PFSK-1 (cell line): ENCODE measurements around the gene UNC5B.

Experiments used
- POLR2AphosphoS5 ChIP-seq: IDR thresholded peaks from 2 replicates; pipeline ENCODE4 v1.6.1; 2012; ENCODE audit warnings: low read depth, mild to moderate bottlenecking, control low read depth, low read length, moderate library complexity
- SIN3A ChIP-seq: IDR thresholded peaks from 2 replicates; pipeline ENCODE4 v1.6.1; 2012; ENCODE audit warnings: mild to moderate bottlenecking, low read length, moderate library complexity, borderline replicate concordance; ENCODE audit not compliant: insufficient read depth
- TAF1 ChIP-seq: IDR thresholded peaks from 2 replicates; pipeline ENCODE4 v1.6.1; 2012; ENCODE audit warnings: low read length, control low read depth, borderline replicate concordance; ENCODE audit not compliant: insufficient read depth

DNA sequence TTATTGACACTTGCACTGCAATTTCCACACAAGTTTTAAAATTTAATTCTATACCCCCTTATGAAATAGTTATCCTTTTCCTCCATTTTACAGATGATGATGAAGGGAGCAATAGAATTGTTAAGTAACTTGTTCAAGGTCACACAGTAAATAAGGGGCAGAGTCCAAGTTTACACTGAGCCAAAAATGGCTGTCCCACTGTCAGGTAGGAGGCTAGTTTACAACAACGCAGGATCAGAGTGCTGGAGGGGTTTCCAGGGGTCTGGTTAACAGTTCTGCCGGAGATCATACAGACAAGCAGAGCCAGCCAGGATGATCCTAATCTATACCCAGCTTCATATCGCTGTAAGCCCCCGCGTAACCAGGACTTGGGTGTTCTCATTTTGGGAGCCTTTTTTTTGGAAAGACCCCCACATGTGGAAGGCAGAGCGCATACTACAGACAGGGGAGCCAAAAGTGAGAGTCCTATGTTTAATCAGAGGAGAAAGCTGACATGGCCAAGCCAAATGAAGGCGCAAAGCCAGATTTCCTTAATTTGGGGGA, 524 bp upstream of the UNC5B start:
- TF ChIP-seq TAF1 (no peak), POLR2AphosphoS5 (no peak; the same call in 1 of the 2 replicates), SIN3A (no peak)
